ENCODE data around the gene AFF3. TPM values are rescaled to one million over a fixed set of nuclear protein-coding genes. Genes with fewer than 3 reads are reported as not detected.

Gene AFF3
- total and polyA plus RNA-seq, 3 donors from 2014 or later, result 18.0 to 34.4 (median 27.1) TPM

DNA sequence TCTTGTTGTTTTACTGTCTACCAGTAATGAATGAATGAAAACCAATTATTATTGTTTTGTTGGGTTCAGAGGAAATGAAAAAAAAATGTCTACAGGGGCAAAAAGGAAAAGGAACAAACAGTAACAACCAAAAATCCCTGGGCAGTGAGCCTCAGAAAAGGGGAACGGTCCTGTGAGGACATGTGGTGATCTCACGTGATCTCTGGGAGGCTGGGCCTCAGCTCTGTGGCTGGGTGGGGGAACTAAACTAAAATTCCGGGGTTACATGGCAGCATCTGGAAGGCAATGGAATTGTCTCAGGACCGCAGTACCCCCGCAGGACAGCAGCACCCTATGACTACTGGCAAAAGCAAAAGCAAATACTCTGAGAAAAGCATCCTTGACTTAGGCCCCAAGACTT is 80.1 kb downstream of the AFF3 start:
- Histone ChIP-seq H3K4me3 (no peak overlapping the region), H3K27me3 (no peaks in the 10 kb centered on the region), H3K36me3 (ENCODE audit: low read depth, missing control alignments) (no peaks in the 10 kb centered on the region), H3K4me1 (peaks cover 13% of the 10 kb centered on the region), H3K9me3 (no peaks in the 10 kb centered on the region), H3K27ac (no peak overlapping the region)
- intact Hi-C loops (cut with DNase I; ENCODE audit: low total_unique reads), result no loop called here
- TF ChIP-seq CTCF (IDR thresholded peaks at IDR 0.05) (no peak), POLR2A (IDR thresholded peaks at IDR 0.05) (no peak)
- DNase-seq, result no peak
- 80 to 82% methylated on average over 5 of the region's 5 CpGs for WGBS, 2 donors

- Histone ChIP-seq H3K4me3 (no peak overlapping the region), H3K9me3 (no peaks in the 10 kb centered on the region), H3K4me1 (peaks cover under 1% of the 10 kb centered on the region), H3K36me3 (ENCODE audit: low read depth, missing control alignments) (no peaks in the 10 kb centered on the region), H3K27ac (no peak overlapping the region), H3K27me3 (no peaks in the 10 kb centered on the region)
- no peak for TF ChIP-seq POLR2A (IDR thresholded peaks at IDR 0.05)
- TF ChIP-seq CTCF (IDR thresholded peaks at IDR 0.05), result no peak
- no peak for DNase-seq
- WGBS, 2 donors, result 88 to 92% methylated on average over 4 of the region's 4 CpGs
- intact Hi-C loops (cut with DNase I; ENCODE audit: low total_unique reads), result no loop called here
Observed at GRCh38 chr2:100060875-100061274, 81.5 kb downstream of the AFF3 start.

DNA sequence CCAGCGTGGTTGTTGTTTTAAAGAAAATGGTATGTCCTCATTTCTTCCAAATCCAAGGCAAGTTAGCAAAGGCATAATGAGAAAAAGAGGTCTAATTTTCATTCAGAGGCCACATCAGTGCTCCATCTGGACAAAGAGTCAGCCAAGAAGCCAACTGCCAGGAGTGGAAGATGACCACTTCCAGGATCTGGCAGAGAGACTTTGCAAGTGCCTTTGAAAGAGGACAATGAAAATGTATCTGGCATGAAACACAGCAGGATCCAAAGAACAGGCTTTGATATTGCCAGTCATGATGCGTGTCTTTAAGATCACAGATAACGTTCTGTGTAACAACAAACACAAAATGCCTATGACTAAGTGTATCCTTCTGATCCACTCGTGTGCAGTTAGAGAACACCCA is 82.8 kb downstream of the AFF3 start:
- Histone ChIP-seq H3K27ac (no peak overlapping the region), H3K27me3 (no peaks in the 10 kb centered on the region), H3K4me1 (no peaks in the 10 kb centered on the region), H3K9me3 (no peaks in the 10 kb centered on the region), H3K36me3 (ENCODE audit: low read depth, missing control alignments) (no peaks in the 10 kb centered on the region), H3K4me3 (no peak overlapping the region)
- no peak for DNase-seq
- intact Hi-C loops (cut with DNase I; ENCODE audit: low total_unique reads), result no loop called here
- TF ChIP-seq POLR2A (IDR thresholded peaks at IDR 0.05), result no peak
- TF ChIP-seq CTCF (IDR thresholded peaks at IDR 0.05), result no peak
- WGBS, 2 donors, result 88 to 93% methylated on average over 4 of the region's 4 CpGs

DNA sequence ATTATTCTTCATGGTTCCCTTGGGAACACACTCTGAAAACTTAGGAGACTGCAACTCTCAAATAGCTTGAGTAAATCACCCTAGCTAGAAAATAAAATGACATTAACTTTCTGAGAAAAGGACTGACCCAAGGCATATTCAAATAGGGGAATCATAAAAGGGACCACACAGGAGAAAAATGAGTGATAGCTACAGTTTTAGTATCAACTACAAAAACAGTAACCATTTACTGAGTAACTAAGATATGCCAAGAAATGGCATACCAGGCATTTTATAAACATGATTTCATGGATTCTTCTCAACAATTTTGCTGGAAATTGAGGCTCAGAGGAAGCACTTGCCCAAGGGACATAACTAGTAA is 84.5 kb downstream of the AFF3 start:
- DNase-seq, result no peak
- Histone ChIP-seq H3K27ac (no peak overlapping the region), H3K4me1 (no peaks in the 10 kb centered on the region), H3K9me3 (no peaks in the 10 kb centered on the region), H3K4me3 (no peak overlapping the region), H3K36me3 (ENCODE audit: low read depth, missing control alignments) (no peaks in the 10 kb centered on the region), H3K27me3 (no peaks in the 10 kb centered on the region)
- intact Hi-C loops (cut with DNase I; ENCODE audit: low total_unique reads), result no loop called here
- TF ChIP-seq POLR2A (IDR thresholded peaks at IDR 0.05) (no peak), CTCF (IDR thresholded peaks at IDR 0.05) (no peak)

DNA sequence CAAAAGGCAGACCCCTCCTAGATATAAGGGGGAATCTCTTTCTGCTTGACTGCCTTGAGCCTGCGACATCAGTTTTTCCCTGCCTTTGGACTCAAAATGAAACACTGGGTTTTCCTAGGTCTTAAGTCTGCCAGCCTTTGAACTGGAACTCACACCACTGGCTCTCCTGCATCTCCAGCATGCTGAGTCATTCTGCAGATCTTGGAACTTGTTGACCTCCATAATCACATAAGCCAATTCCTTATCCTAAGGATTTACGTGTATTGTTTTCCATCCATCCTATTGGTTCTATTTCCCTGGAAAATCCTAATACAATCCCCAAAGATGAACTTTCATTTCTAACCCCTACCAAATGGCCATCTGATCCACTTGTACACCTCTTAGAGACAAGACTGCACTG is 88.0 kb downstream of the AFF3 start:
- no peaks in the 10 kb centered on the region for H3K27me3 ChIP-seq
- intact Hi-C loops (cut with DNase I; ENCODE audit: low total_unique reads), result no loop called here
- TF ChIP-seq CTCF (IDR thresholded peaks at IDR 0.05) (no peak), POLR2A (IDR thresholded peaks at IDR 0.05) (no peak)
- H3K27ac ChIP-seq, result no peak overlapping the region
- no peak for DNase-seq
- no peak overlapping the region for H3K4me3 ChIP-seq
- 96 to 100% methylated on average over 2 of the region's 2 CpGs for WGBS, 2 donors
- no peaks in the 10 kb centered on the region for H3K9me3 ChIP-seq
- no peaks in the 10 kb centered on the region for H3K36me3 ChIP-seq (ENCODE audit: low read depth, missing control alignments)
- H3K4me1 ChIP-seq, result no peaks in the 10 kb centered on the region
